Upper lobe of left lung (tissue), 6 donors: ENCODE results near the gene PLXND1. TPM values are rescaled to one million over a fixed set of nuclear protein-coding genes. Genes with fewer than 3 reads are reported as not detected.

ENCODE experiments used
- ATAC-seq, 2 donors: fragments of 200-7000 bp; cut with Tn5 transposase; one replicate each; pipeline ENCODE4 v1.9.1; 2022; ENCODE audit warnings: mild to moderate bottlenecking in 2 of 2, moderate library complexity in 2 of 2; ENCODE audit not compliant: low FRiP score in 2 of 2
- DNase-seq, 2 donors: peaks; one replicate each; pipeline ENCODE4 v3.0.0-alpha.2; 2019 to 2020
- H3K27ac ChIP-seq, 4 donors: fragments of 200-600 bp; sonication (generic); one replicate each; pipeline ENCODE4 v1.5.1; 2016 to 2019
- H3K27me3 ChIP-seq, 4 donors: fragments of 200-600 bp; sonication (generic); one replicate each; pipeline ENCODE4 v1.5.1; 2017 to 2019
- H3K36me3 ChIP-seq, 4 donors: fragments of 200-600 bp; sonication (generic); one replicate each; pipeline ENCODE4 v1.5.1; 2016 to 2019
- H3K4me1 ChIP-seq, 4 donors: fragments of 200-600 bp; sonication (generic); one replicate each; pipeline ENCODE4 v1.5.1; 2018 to 2019
- H3K4me3 ChIP-seq, 4 donors: fragments of 200-600 bp; sonication (generic); one replicate each; pipeline ENCODE4 v1.5.1; 2017 to 2019; ENCODE audit warnings: mild to moderate bottlenecking in 2 of 4, moderate library complexity in 1 of 4
- H3K9me3 ChIP-seq, 4 donors: fragments of 200-600 bp; sonication (generic); one replicate each; pipeline ENCODE4 v1.5.1; 2018 to 2019
- EP300 ChIP-seq, 4 donors: sonication (generic); formaldehyde crosslinking; IDR thresholded peaks; one replicate each; pipeline ENCODE4 v1.5.1; 2017; ENCODE audit warnings: antibody characterized with exemption in 4 of 4, control low read depth in 2 of 4
- POLR2A ChIP-seq, 4 donors: fragments of 450-650 bp; IDR thresholded peaks; one replicate each; pipeline ENCODE4 v1.5.1; 2016 to 2017; ENCODE audit warnings: antibody characterized with exemption in 4 of 4, mild to moderate bottlenecking in 2 of 4
- POLR2AphosphoS5 ChIP-seq, 2 donors: sonication (generic); formaldehyde crosslinking; IDR thresholded peaks; one replicate each; pipeline ENCODE4 v1.5.1; 2017; ENCODE audit warnings: antibody characterized with exemption in 2 of 2
- WGBS, 2 donors: methylation state at CpG; one replicate each; pipeline ENCODE4 v1.1.5; 2017 to 2018; 5-methylcytosine and 5-hydroxymethylcytosine counted together
- total RNA-seq, 6 donors: library from RNA; depleted of rRNA in 4 of 6; stranded (reverse); fragments of >200 nt in 4 of 6; gene quantifications; one replicate each; pipeline versions ENCODE4 v1.1.0 to v1.2.1, GENCODE V29; 2016 to 2021
- TF ChIP-seq, protein P1 (sequence below), 6 experiments: fragments of 450-650 bp in 4 of 6; fragments of 200-600 bp in 2 of 6; sonication (generic) in 2 of 6; IDR thresholded peaks; one replicate each; pipeline ENCODE4 v1.5.1; 2016 to 2019; ENCODE audit warnings: antibody characterized with exemption in 6 of 6
- donor health status: DM: no; HTN: no; CAD: no; lungs with moderate emphysema.
- donor health status: DM: no; HTN: yes; CAD: no; lungs with severe emphysema.

The PLXND1 gene
- total RNA-seq, 6 donors from 2014 or later: 95.3 to 607 (median 227) TPM

DNA sequence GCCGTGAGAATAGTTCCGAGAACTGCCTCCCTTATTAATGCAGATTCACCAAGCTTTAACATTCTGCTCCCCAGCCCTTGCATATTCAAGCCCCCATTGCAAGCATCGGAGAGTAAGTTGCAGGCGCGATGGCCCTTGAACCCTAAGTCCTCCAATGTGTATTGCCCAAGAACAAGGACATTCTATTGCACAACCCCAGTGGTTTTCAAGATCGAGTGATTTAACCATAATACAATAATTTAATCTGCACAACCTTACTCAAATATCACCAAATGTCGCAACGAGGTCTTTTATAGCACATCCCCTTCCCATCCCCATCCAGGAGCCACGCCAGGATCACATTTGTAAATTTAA is 21.7 kb upstream of the PLXND1 start:
- TF ChIP-seq POLR2A (IDR thresholded peaks at IDR 0.05): peak in 1 of 4 donors; percentile 4
- peak in 1 of 4 donors; percentile 3 for TF ChIP-seq EP300 (IDR thresholded peaks at IDR 0.05)
- TF ChIP-seq, protein P1, sequence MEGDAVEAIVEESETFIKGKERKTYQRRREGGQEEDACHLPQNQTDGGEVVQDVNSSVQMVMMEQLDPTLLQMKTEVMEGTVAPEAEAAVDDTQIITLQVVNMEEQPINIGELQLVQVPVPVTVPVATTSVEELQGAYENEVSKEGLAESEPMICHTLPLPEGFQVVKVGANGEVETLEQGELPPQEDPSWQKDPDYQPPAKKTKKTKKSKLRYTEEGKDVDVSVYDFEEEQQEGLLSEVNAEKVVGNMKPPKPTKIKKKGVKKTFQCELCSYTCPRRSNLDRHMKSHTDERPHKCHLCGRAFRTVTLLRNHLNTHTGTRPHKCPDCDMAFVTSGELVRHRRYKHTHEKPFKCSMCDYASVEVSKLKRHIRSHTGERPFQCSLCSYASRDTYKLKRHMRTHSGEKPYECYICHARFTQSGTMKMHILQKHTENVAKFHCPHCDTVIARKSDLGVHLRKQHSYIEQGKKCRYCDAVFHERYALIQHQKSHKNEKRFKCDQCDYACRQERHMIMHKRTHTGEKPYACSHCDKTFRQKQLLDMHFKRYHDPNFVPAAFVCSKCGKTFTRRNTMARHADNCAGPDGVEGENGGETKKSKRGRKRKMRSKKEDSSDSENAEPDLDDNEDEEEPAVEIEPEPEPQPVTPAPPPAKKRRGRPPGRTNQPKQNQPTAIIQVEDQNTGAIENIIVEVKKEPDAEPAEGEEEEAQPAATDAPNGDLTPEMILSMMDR (IDR thresholded peaks at IDR 0.05): no peak
- peak in 1 of 2 donors; percentile 2 for TF ChIP-seq POLR2AphosphoS5 (IDR thresholded peaks at IDR 0.05)
- no peaks in the 10 kb centered on the region for H3K27me3 ChIP-seq
- peak overlapping the region in 3 of 4 donors; percentile 45 to 71 (median 61) for H3K4me3 ChIP-seq
- H3K4me1 ChIP-seq: peaks cover 53 to 58% (median 54%) of the 10 kb centered on the region in 4 donors
- peak overlapping the region; percentile 93 to 99 (median 97) for H3K27ac ChIP-seq
- WGBS, 2 donors: 11 to 15% methylated on average over 9 of the region's 9 CpGs
- DNase-seq: no peak
- ATAC-seq: peak in 1 of 2 donors; percentile 5
- H3K36me3 ChIP-seq: no peaks in the 10 kb centered on the region
- H3K9me3 ChIP-seq: no peaks in the 10 kb centered on the region

DNA sequence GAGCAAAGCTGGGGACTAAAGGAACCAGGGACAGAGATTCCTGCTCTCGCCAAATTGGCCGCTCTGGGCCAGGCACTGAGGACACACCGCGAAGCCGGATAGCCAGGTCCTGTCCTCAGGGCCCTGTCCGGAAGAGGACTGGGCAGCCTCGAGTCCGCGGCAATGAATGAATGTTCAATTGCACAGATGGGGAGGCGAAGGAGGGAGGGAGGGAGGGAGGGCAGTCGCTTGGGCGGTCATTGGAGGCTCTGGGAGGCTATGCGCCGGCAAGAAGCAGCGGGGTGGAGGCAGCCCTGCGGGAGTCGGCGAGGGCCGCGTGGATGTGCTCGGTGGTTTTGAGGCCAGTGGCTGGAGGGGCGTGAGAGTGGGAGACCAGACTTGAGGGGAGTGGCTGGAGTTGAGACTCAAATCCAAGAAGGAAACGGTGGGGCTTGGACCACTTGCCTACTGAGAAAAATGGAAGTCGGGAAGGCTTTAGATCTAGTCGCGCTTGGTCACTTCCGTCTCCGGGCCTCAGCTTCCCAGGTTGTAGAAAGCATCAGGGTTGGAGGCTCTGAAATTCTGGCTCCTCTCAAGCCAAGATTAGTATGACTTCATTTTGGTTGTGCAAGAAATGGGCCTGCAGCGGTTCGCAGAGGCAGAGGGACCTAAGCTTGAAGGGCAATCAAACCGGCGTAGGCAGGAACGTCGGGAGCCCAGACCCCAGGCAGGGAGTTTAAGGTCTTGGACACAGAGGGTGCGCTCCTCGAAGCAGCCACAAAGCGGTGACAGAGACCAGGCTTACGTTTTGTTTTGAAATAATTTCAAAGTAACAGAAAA is 21.1 kb upstream of the PLXND1 start:
- peak; percentile 79 to 86 for DNase-seq
- WGBS, 2 donors: 0 to 1% methylated on average over 24 to 38 of the region's 38 CpGs

DNA sequence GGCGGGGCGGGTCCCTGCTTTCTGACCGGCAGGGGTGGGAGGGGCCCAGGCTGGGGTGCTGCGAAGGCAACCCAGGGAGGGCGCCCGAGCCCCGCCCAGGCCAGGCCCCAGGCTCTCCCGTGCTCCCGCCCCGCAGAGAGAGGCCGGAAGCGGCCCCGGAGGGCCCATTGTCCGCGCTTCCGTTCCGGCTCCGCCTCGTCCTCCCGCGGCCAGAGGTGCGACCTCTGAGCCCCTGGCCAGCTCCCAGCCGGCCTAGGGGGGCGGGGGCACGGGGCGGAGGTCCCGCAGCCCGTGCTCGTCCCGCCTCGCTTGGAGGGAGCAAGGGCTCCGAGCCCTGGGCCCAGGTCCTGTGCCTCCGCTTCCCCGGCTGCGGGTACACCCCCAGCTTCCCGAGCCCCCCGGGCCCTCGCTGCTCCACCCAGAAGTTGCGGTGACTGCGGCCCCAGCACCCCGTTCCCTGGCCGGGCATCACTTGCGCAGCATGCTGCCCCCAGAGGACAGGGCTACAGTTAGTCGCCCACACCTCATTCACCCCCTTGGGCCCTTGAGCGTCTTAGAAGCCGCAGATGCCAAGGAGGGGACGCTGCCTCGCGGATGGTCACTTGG is 20.4 kb upstream of the PLXND1 start:
- Histone ChIP-seq H3K36me3 (no peaks in the 10 kb centered on the region), H3K4me3 (peak overlapping the region; percentile 45 to 71 (median 60)), H3K4me1 (peaks cover 65 to 71% (median 67%) of the 10 kb centered on the region in 4 donors), H3K27ac (peak overlapping the region; percentile 93 to 99 (median 97)), H3K9me3 (no peaks in the 10 kb centered on the region), H3K27me3 (no peaks in the 10 kb centered on the region)
- 0 to 1% methylated on average over 1 to 29 of the region's 49 CpGs for WGBS, 2 donors
- TF ChIP-seq, protein P1 (IDR thresholded peaks at IDR 0.05): peak in 3 of 6 experiments; percentile 7 to 28 (median 21)
- TF ChIP-seq POLR2AphosphoS5 (IDR thresholded peaks at IDR 0.05) (peak; percentile 81 to 86), POLR2A (IDR thresholded peaks at IDR 0.05) (peak in 3 of 4 donors; percentile 66 to 95 (median 82)), EP300 (IDR thresholded peaks at IDR 0.05) (peak in 2 of 4 donors; percentile 59 to 81)
- peak; percentile 94 for ATAC-seq
- peak; percentile 97 to 98 for DNase-seq

More for the DNA sequence above, 21.1 kb upstream of the PLXND1 start:
- peak overlapping the region in 3 of 4 donors; percentile 45 to 71 (median 61) for H3K4me3 ChIP-seq
- ATAC-seq: peak; percentile 71
- no peaks in the 10 kb centered on the region for H3K27me3 ChIP-seq
- TF ChIP-seq, protein P1 (IDR thresholded peaks at IDR 0.05): peak; percentile 78 to 90 (median 83)
- TF ChIP-seq EP300 (IDR thresholded peaks at IDR 0.05) (no peak), POLR2AphosphoS5 (IDR thresholded peaks at IDR 0.05) (peak in 1 of 2 donors; percentile 12), POLR2A (IDR thresholded peaks at IDR 0.05) (peak in 1 of 4 donors; percentile 41)
- no peaks in the 10 kb centered on the region for H3K9me3 ChIP-seq
- peaks cover 59 to 64% (median 60%) of the 10 kb centered on the region in 4 donors for H3K4me1 ChIP-seq
- peak overlapping the region; percentile 93 to 99 (median 97) for H3K27ac ChIP-seq
- no peaks in the 10 kb centered on the region for H3K36me3 ChIP-seq

DNA sequence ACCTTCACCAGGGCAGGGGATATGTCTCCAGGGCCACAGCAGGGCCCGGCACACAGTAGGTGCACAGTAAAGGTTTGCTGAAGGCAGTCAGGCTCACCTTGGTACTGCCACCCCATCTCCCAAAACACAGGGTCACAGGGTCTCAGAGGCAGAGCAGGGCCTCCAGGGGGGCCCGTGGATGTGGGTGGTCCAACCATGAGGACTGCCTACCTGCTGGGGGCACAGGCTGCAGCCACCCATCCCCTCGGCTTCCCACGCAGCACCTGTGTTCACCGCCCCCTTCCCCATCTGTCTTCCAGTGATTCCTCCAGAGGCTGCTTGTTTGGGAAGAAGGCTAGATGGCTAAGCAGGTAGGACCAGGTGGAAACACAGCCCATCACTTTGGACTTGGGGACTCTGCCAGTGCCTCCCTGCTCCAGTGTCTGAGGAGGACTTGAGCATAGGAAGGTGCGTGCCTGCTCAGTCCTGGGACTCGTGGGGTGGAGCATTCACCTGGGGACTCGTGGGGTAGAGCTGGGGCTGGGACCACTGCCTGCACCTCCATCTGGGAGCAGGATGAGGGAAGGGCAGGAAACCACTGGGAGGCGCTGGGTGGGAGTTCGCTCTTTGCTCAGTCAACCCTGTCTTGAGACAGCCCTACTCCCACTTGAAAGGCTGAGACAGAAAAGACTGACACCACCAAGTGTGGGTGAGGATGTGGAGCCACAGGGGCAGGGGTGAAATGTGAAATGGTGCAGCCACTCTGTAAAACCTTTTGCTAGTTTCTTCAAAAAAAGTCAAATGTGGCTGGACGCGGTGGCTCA is 18.8 kb upstream of the PLXND1 start:
- H3K9me3 ChIP-seq: no peaks in the 10 kb centered on the region
- H3K27ac ChIP-seq: peak overlapping the region; percentile 93 to 99 (median 97)
- H3K27me3 ChIP-seq: no peaks in the 10 kb centered on the region
- 72% methylated on average over 6 to 11 of the region's 12 CpGs for WGBS, 2 donors
- H3K36me3 ChIP-seq: no peaks in the 10 kb centered on the region
- ATAC-seq: no peak
- DNase-seq: peak in 1 of 2 donors; percentile 19
- peaks cover 65 to 82% (median 78%) of the 10 kb centered on the region in 4 donors for H3K4me1 ChIP-seq
- no peak overlapping the region for H3K4me3 ChIP-seq
- TF ChIP-seq EP300 (IDR thresholded peaks at IDR 0.05) (no peak), POLR2A (IDR thresholded peaks at IDR 0.05) (peak in 1 of 4 donors; percentile 1), POLR2AphosphoS5 (IDR thresholded peaks at IDR 0.05) (no peak)
- TF ChIP-seq, protein P1 (IDR thresholded peaks at IDR 0.05): no peak
